AG09309 (cell line): Measurements from ENCODE around the gene VTN.
A peak's percentile ranks its signal among the peaks of the same experiment; 100 is the strongest.

ENCODE experiments used
- DNase-seq: peaks from one replicate; pipeline ENCODE4 v3.0.0-alpha.2; 2010; ENCODE audit warnings: low read depth
- H3K4me3 ChIP-seq: 2 replicates; pipeline ENCODE4 v1.5.1; 2011; ENCODE audit warnings: mild to moderate bottlenecking, low read depth, low read length, moderate library complexity; ENCODE audit not compliant: control insufficient read depth
- TF ChIP-seq, protein P1 (sequence below): IDR thresholded peaks from 2 replicates; pipeline ENCODE4 v1.5.1; 2011; ENCODE audit warnings: mild to moderate bottlenecking, low read depth, low read length, inconsistent platforms; ENCODE audit not compliant: insufficient read depth, control insufficient read depth; ENCODE audit errors: missing control alignments

The VTN gene

DNA sequence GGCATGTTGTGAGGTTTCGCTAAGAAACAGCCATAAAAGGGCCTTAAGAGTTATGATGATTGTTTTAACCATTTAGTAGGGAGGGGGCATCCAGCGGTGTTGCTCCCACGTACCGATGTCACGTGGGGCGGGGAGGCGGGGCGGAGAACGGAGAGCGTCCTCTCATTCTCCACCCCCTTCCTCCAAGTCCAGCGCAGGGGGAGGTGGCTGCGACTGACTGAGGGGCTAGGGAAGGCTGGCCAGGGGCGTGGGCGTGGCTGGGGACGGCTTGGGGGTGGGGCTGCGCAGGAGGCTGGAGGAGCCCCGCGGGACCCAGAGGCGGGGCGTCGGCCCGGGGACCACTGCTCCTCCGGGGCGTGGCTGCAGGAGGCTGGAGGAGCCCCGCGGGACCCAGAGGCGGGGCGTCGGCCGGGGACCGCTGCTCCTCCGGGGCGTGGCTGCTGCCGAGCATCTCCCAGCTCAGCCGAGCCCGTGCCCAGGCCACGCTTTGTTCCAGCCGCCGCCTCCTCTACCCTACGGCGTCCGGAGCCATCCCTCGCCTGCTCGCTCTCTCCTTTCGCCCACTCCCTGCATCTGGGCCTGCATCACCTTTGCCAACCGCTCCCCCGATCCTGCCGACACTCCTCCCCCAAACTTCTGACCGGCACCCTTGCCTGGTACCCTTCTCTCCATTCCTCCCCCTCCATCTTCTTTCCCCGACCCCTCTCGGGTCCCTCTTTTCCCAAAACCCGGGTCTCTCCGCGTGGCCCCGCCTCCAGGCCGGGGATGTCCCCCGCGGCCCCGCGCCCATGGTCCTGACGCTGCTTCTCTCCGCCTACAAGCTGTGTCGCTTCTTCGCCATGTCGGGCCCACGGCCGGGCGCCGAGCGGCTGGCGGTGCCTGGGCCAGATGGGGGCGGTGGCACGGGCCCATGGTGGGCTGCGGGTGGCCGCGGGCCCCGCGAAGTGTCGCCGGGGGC is 1.4 kb upstream of the VTN start, which contains the start of gene SARM1:
Gene SARM1, plus strand, starts transcription at position 450 of the 958 bp plus-strand sequence. Its CDS starts 339 bp downstream, at position 789.
- TF ChIP-seq, protein P1, sequence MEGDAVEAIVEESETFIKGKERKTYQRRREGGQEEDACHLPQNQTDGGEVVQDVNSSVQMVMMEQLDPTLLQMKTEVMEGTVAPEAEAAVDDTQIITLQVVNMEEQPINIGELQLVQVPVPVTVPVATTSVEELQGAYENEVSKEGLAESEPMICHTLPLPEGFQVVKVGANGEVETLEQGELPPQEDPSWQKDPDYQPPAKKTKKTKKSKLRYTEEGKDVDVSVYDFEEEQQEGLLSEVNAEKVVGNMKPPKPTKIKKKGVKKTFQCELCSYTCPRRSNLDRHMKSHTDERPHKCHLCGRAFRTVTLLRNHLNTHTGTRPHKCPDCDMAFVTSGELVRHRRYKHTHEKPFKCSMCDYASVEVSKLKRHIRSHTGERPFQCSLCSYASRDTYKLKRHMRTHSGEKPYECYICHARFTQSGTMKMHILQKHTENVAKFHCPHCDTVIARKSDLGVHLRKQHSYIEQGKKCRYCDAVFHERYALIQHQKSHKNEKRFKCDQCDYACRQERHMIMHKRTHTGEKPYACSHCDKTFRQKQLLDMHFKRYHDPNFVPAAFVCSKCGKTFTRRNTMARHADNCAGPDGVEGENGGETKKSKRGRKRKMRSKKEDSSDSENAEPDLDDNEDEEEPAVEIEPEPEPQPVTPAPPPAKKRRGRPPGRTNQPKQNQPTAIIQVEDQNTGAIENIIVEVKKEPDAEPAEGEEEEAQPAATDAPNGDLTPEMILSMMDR: no peak
- peak within 1 kb of the TSS; percentile 85 for H3K4me3 ChIP-seq
- peak; percentile 46 for DNase-seq

DNA sequence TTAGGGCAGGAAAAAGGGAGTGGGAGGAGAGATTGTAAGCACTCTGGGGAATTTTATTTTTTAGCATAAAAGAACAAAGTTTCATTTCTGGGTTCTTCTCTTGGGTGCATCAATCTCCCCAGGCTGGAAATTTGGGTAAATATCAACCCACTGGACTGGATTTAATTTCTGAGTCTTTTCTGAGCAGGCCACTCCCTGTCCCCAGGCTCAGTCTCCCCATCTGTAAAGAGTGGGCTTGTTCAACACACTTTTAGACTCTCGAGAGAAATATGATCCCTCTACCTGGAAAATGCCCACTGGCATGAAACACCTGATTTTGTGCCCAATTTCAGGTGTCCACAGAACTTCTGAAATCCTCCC is 617 bp upstream of the VTN start:
- TF ChIP-seq, protein P1: no peak
- H3K4me3 ChIP-seq: no peak overlapping the region
- no peak for DNase-seq

DNA sequence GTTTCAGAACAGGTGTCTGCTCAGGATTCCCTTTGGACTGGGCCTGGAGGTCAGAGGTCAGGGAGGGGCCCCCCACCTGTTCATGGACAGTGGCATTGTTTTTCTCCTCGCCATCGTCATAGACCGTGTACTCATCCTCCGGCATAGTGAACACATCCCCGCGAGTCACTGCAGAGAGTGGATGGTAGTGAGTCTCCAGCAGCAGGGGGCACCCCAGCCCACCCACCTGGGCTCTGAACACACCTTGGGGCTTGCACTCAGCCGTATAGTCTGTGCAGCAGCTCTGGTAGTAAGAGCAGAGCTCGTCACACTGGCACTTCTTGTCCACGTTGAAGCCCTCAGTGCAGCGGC is 448 bp downstream of the VTN start:
- DNase-seq: no peak
- H3K4me3 ChIP-seq: no peak overlapping the region
- TF ChIP-seq, protein P1: no peak

GRCh38 chr17:28368915-28369683 is 1.0 kb downstream of the VTN start:
- no peak overlapping the region for H3K4me3 ChIP-seq
- TF ChIP-seq, protein P1: no peak
- DNase-seq: no peak

DNA sequence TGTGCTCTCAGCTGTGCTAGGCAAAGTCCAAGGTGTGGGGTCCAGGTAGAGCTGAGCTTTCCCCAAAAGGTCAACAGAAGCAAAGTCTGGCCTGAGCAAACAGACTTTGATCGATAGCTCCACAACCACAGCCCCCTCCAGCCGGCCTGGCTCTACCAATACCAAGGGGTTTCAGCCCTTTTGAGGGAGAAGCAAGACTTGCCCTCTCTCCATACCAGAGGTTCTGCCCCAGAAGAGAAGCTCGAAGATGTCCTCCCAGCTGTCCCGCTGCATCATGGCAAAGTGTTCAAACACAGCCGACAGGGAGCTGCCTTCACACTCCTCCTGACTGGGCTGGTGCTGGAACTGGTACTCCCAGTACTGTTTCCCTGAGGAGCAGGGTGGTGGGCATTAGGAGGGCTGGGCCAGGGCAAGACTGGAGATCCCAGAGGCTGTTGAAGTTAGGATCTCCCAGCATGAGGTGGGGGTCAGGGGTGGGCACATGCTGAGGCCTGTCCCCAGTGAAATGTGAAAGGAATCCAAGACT is 1.7 kb downstream of the VTN start:
- H3K4me3 ChIP-seq: no peak overlapping the region
- no peak for DNase-seq
- TF ChIP-seq, protein P1: no peak

DNA sequence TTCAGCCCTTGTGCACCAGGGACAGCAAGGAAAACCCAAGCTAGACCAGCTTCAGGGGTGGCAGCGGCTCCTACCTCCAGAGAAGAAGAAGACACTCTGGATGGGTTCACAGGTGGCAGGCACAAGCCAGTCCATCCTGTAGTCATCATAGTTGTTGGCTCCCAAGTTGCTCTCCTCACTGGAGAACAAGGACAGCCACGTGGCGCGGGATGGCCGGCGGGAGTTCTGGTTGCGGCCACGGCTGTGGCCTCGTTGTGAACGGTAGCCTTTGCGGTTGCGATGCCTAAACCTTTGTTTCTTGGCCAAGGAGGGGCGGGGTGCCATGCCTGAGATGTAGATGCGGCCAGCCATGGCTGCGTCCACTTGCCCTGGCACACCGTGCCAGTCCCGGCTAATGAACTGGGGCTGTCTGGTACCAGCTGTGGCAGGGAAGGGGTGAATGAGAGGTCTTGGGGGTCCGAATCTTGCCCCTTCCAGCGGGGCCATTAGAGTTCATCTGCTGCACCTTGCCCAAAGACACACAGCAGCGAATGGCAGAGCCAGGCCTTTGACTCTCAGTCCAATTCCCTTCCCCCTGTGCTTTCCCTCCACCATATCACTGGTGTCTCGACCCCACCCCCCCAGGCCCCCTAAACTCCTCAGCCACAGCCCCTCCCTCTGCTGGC is 2.3 kb downstream of the VTN start:
- DNase-seq: no peak
- H3K4me3 ChIP-seq: no peak overlapping the region
- TF ChIP-seq, protein P1: no peak
